Left cardiac atrium (tissue), 4 donors: ENCODE results near the gene RASGEF1B. TPM values are rescaled to one million over a fixed set of nuclear protein-coding genes. Genes with fewer than 3 reads are reported as not detected.

Source experiments
- ATAC-seq, 2 donors: fragments of 200-7000 bp; cut with Tn5 transposase; one replicate each; pipeline ENCODE4 v1.9.1; 2020; ENCODE audit warnings: mild to moderate bottlenecking in 2 of 2, moderate library complexity in 2 of 2
- DNase-seq: peaks from one replicate; pipeline ENCODE4 v3.0.0-alpha.2; 2020
- intact Hi-C, 2 donors: fragments of 100-400 bp; cut with DNase I; formaldehyde crosslinking; loops; one replicate each; pipeline versions ENCODE4 v1.14.1 to v1.15.1; 2022 to 2023
- total RNA-seq, 2 donors: library from RNA; stranded (reverse); fragmentation: NEBNext Ultra II Directional; extraction: Animal tissue kit (Norgen Biotek cat#: 25700); gene quantifications; one replicate each; pipeline ENCODE4 v1.2.1, GENCODE V29; 2021
- donor health status: DM: no; HTN: yes; CAD: no.
- donor health status: DM: no; HTN: yes; CAD: no; lungs with severe emphysema.
- donor health status: DM: yes; HTN: yes; CAD: no.
- donor health status: Dilated cardiomyopathy.

The RASGEF1B gene
- total RNA-seq, 2 donors from 2014 or later = 6.8 to 7.8 TPM

DNA sequence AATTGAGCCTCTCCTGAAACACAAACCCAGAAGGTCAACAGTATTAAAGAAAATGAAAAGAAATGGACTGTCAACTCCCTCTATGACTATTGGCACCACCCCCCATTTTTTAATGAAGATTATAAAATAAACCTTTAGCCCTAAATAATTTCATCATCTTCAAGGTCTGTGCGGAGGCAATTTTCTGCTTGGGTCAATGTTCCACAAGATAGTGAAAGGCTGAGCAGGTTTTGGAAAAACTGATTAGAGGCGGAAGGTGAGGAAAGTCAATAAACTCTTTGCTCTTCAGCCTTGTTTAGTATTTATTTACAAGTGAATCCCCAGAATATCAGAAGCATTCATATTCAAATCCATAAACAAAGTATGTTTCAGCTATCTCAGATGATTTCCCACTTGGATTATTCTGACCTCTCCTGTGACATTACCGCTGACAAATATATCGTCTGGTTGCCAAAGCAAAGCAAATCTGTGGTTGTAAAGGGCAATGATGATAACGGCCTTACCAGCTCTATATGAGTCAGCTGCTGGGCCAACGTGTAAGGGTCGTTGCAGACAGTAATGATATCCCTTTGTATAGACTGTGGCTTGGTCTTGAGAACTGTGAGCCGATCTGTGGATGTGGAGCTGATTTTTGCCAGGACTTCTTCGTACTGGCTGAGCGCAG lies 24.0 kb downstream of the RASGEF1B start:
- ATAC-seq = peak in 1 of 2 donors; percentile 37
- DNase-seq = no peak
- intact Hi-C loops = no loop called here

DNA sequence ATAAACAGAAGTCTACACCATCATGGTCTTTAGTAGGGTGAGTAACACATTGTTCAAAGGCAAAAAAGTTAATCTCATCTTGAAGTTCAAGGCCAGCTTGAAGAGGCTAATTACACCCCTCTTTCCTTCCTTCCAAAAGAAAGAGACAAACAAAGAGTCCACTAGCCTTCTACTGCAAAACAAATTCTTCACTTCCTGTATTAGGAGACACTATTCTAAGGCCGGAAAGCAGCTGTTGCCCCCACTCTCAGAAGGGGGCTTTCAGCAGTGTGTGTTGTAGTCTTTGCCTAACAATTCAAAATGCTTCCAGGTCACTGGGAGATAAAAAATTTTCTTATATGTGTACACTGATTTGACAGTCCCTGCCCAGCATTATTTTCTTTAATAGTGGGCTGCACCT lies 25.1 kb downstream of the RASGEF1B start:
- DNase-seq = no peak
- intact Hi-C loops = no loop called here
- no peak for ATAC-seq

DNA sequence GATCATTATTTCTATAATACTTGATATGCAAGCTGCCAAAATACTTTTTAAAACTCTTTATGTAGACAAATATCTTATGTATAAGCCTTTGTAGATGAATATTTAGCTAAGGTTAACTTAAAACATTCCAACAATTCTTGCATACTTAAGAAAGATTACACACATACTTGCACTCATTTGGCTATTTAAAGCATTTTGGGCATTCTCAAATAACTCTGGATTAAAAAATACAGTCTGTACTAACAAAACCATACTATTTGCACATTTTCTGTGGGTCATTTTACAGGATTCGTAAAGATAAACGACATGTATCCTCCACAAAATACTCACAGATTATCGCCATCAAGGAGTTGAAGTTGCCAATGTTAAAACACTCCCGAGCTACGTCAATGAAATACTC lies 26.5 kb downstream of the RASGEF1B start:
- no peak for DNase-seq
- intact Hi-C loops = no loop called here
- no peak for ATAC-seq

DNA sequence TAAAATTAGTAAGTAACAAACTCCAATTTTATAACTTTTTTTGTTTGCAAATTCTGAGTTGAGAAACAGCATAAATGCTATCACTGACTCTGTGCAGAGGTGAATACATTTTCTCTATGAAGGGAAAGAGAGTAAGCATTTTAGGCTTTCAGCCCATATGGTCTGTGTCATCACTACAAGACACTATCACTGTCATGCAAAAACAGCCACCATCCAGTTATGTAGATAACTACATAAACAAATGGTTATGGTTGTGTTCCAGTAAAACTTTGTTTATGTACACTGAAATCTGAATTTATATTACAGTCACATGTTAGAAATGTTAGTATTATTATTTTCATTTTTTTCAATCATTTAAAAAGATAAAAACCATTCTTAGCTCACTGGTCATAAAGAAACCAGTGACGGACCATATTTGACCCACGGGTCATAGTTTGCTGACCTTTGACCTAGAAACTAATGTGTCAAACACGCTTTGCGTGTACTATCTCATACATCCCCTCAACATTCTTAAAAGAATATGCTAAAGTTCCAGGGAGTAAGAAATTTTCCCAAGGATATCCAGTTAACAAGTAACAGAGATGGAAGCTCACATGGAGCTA lies 29.1 kb downstream of the RASGEF1B start:
- intact Hi-C loops = no loop called here
- no peak for DNase-seq
- no peak for ATAC-seq

DNA sequence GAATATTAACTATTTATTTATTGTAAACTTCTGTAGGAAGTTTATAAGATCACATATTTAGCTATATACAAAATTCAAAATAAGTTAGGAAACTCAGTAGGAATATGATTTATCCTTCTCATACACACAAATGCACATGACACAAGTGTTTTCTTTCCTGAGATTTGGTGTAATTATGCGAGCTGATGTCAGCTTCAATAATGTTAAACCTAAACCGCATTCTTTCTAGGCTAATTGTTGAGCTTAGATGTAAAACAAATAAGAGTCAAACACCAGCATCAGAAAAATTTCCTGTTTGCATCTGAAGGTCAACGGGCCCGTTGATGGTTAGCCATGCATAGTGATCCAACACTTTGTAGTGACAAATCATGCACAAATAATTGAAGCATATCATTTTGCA lies 30.8 kb downstream of the RASGEF1B start:
- intact Hi-C loops = no loop called here
- DNase-seq = no peak
- no peak for ATAC-seq

DNA sequence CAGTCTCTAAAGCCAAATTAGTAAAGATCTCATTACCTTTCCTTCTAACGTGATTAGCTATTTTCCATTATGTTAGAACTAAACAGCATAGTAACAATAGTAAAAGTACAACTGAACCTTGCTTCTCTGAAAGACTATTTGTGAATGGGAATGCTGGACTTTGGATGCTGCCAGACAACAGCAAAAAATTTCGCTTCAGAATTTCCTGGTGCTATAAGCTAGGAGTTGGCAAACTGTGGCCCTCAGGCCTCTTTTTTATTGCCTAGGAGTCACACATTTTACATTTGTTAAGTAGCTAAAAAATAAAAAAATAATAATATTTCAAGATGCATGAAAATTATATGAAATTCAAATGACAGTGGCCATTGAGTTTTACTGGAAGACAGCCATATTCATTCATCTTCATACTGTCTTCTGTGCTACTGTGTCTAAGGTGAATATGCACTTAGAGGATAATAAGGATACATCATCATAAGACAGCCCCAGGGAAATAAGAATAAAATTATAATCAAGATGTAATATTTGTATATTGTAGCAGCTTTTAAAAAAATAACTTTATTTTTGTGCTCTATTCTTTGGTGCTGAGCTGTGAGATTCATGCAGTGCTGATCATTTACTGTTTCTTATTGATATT lies 34.6 kb downstream of the RASGEF1B start:
- DNase-seq = no peak
- intact Hi-C loops = no loop called here
- ATAC-seq = no peak

DNA sequence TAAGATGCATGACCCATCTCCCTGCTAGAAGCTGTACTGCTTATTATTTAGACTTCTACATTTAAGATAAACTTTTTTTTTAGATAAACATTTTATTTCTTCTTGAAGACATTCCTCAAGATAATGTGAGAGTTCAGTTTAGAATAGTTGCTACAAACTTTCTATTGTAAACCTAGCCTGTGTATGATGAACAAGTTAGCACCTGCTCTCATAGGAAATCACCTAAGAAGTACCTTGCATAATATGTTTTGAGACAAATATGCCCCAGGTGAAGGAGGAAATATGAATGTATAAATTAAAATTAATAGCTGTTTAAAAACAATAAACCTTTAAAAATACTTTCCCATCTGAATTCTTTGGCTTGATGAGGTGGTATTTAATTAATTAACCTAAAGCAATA lies 35.6 kb downstream of the RASGEF1B start:
- DNase-seq (no peak), ATAC-seq (no peak)
- intact Hi-C loops = no loop called here

DNA sequence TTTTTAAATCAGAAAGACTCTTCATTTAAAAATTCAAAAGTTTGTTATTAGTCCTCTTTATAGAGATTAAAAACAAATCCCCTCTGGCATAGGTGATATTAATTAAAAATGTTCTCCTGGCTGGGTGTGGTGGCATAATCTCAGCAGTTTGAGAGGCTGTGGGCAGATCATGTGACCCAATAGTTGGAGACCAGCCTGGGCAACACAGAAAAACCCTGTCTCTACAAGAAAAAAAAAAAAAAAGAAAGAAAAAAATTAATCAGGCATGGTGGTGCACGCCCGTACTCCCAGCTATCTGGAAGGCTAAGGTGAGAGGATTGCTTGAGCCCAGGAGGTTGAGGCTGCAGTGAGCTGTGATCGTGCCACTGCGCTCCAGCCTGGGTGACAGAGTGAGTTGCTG lies 38.9 kb downstream of the RASGEF1B start:
- intact Hi-C loops = no loop called here
- DNase-seq = no peak

DNA sequence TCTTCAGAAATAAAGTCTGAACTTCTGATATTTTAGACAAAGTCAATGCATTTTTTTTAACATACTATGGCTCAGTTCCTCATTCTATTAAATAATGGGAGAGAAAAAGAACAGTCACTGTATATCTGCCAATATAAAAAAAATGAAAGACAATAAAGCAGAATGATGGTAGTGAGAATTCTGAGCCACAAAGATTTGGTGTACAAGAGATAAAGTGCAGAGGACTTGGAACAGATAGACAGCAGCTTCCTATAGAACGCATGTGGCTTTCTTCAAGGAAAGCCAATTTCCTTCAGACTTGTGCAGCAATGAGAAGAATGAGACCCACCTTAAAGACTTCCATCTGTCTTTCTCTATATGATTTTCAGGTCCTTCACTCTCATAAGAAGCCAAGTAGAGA lies 39.7 kb downstream of the RASGEF1B start:
- ATAC-seq (no peak), DNase-seq (no peak)
- intact Hi-C loops = no loop called here

More for the DNA sequence above, 38.9 kb downstream of the RASGEF1B start:
- ATAC-seq = no peak

GRCh38 chr4:81429607-81430006 lies 42.1 kb downstream of the RASGEF1B start:
- intact Hi-C loops = no loop called here
- ATAC-seq (no peak), DNase-seq (no peak)

GRCh38 chr4:81429031-81429430 lies 42.7 kb downstream of the RASGEF1B start:
- no peak for DNase-seq
- ATAC-seq = no peak
- intact Hi-C loops = no loop called here

DNA sequence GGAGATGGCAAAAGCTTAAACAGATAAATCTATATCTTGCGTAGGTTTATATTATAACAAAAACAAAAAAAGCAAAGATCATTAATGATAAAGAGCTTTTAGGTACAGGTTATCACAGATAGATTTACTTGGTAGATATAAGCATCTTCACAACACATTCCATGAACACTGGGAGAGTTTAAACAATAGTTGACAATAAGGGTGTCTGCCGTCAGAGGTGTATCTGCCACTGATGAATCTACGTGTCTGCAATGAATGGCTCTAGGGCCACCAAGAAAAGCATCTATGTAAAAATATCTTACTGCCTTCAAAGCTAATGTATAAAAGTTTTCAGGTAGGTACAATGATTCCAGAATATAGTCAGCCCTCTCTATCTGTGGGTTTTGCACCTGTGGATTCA lies 43.7 kb downstream of the RASGEF1B start:
- ATAC-seq (no peak), DNase-seq (no peak)
- intact Hi-C loops = no loop called here

DNA sequence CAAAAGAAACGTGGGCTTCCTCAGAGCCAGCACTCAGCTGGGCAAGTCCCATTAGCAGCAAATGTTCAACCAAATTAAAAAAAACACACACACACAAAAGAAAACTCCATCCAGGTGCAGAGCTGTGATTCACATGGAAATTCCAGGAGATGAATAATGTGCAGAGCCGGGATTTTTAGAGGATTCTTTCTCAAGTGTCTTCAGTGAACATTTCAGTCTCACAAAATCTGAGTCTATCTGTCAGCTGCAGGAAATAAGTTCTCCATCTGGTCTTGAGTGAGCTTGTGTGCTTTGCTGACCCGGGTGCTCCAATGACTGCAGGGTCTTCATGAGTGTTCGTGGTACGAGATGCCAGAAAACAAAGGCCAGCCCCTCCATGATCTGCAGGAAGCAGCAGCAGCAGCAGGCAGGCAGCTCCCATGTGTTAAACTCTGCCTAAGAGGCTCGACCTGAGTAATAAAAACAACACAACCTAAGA lies 44.3 kb downstream of the RASGEF1B start:
- DNase-seq (no peak), ATAC-seq (no peak)
- intact Hi-C loops = no loop called here

DNA sequence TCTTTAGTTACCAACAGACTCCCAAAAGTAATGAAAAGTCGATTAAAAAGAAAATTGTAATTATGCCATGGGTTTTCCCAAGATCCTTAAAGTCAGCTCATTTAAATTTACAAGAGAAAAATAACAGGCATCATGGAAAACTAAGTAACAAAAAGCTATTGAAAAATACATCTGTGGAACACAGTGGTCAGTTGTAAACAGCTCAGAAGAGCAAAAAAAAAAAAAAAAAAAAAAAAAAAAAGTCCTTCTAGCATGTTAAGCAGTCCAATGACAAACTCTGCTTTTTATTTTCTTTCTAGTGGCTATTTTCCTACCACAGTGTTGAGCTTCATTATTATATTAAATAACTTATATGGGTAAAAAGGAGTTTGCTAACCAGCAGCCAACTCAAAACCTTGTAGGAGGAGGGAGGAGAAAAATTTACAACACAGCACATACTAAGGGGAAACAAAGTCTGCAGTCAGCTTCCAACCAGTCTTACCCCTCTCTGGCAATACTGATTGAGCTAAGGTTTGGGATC lies 44.9 kb downstream of the RASGEF1B start:
- intact Hi-C loops = no loop called here
- DNase-seq (no peak), ATAC-seq (no peak)

DNA sequence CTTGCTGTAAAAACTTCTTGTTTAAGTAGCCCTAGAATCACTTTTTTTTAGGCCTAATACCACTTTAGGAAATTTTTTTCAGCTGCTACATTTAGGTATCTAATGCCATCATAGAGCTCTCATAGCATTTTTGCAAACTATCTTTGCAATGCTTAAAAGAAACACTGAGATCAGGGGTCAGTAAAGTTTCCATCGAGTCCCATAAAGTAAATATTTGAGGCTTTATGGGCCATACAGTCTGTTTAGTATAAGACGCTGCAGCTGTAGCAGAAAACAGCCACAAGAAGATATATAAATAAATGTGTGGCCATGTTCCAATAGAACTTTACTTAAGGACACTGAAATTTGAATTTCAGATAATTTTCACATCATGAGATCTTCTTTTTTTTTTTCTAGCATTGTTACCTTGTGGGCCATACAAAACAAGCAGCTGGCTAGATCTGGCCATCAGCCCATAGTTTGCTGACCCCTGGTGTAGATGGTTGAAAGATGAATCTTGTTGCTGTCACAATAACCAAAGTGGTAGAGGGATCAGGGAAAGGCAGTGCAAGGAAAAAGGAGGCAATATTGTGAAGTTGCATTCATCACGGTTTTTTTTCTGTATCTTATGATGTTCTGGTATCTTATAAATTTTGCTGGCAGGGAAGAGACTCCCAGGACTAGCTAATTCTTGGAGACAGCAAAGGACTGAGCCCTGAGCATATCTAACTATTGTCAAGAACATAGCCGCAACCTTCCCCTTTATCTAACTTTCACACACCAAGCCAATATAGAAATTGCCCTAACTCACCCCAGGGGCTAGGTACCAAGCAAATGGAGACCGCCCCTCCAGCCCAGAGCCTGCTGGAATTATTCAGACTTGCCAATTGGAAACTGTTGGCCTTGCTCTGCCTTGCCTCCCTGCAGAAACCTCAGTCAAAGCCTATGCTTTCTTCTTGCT lies 46.6 kb downstream of the RASGEF1B start:
- intact Hi-C loops = no loop called here
- ATAC-seq (no peak), DNase-seq (no peak)

DNA sequence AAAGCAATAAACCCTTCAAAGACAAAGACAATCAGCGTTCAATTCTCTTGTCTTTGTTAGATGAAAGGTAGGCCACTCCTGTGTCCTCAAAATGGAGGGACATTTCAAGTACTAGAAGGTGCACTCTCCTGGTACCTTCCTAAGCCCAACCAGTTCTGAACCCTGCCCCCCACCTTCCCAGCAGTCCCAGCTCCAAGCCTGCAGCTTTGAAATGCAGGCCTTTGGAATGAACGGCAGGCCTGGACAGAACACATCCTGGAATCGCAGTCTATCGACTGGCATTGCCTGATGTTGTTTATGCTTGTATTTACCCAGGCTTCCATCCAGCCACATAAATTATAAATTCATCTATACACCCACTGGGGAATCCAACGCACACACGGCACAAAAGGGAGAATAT lies 47.4 kb downstream of the RASGEF1B start:
- intact Hi-C loops = no loop called here
- DNase-seq (no peak), ATAC-seq (no peak)

DNA sequence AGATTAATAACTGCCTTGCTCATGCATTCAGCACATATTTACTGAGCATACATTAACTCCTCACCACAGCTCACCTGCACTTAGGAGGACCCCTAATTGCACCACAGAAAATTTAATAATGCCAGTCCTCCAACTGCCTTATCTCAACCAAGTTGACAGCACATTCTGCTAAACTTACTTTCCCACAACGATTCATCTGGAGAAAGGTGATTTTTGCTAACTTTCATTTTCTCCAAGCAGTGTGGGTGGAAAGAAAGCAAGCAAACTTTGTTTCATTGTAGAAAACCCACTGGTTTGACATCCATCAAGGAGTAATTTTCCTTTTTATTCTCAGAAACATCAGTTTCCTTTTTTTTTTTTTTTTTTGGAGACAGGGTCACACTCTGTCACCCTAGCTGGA lies 49.1 kb downstream of the RASGEF1B start:
- intact Hi-C loops = no loop called here
- DNase-seq (no peak), ATAC-seq (no peak)

DNA sequence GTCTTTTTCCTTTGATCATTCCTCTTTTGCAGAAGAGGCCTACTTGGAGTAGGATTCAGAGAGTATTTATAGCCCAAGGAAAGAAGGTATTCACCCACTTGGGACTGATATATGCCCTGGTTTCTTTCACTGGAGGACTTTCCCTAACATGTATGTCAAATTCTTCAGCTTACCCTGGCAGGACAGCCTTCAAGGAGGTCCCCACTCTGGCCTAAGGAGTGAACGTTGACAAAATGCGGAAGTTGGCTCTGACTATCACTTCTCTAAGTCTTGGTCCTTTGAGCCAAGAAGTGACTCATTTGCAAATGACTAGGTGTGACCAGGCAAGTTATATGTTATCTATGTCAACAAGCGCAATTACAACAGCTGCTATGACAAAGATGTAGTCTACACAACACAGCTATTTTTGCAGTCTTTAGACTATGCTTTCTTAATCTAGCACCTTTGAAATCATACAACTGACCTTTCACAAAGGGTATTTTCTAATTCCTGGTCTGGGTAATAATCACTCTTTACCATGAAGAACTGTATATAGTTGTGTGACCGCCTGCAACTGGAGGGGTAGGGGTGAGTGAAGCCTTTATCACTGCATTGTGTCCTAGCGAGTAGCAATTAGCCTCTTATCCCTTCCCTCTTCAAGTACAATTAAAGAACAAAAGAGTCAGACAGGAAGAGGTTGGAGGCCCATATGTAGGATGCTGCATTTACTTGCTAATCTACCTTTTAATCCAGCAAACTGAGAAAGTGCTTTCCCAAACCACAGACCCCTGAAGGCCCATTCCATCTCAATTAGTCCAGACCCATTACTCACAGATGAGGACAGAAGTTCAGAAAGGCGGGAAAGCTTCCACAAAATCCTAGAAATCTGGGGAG lies 50.1 kb downstream of the RASGEF1B start:
- ATAC-seq (peak; percentile 27 to 88), DNase-seq (no peak)
- intact Hi-C loops = no loop called here

GRCh38 chr4:81418572-81418971 lies 53.1 kb downstream of the RASGEF1B start:
- intact Hi-C loops = no loop called here
- DNase-seq = no peak
- ATAC-seq = no peak
